Panc1 (cell line): ENCODE measurements around the gene SORBS1.

Source experiments
- CTCF ChIP-seq: fragments of 450-650 bp; IDR thresholded peaks from 2 replicates; pipeline ENCODE4 v1.5.1; 2017; ENCODE audit warnings: mild to moderate bottlenecking
- POLR2AphosphoS5 ChIP-seq: IDR thresholded peaks from 2 replicates; pipeline ENCODE4 v1.6.1; 2012; ENCODE audit warnings: mild to moderate bottlenecking, low read depth, low read length, moderate library complexity

- TF ChIP-seq CTCF (no peak), POLR2AphosphoS5 (no peak)
These were observed 153.6 kb downstream of the SORBS1 start for GRCh38 chr10:95407546-95407945.
